Left lobe of liver (tissue), 2 donors: ENCODE data around the gene ATF1. TPM values are rescaled to one million over a fixed set of nuclear protein-coding genes. Genes with fewer than 3 reads are reported as not detected.

Source experiments
- ATAC-seq: fragments of 200-7000 bp; cut with Tn5 transposase; one replicate; pipeline ENCODE4 v1.9.1; 2020; ENCODE audit warnings: mild to moderate bottlenecking, moderate library complexity
- DNase-seq: peaks from one replicate; pipeline ENCODE4 v3.0.0-alpha.2; 2020; ENCODE audit warnings: low spot score
- total RNA-seq: library from RNA; stranded (reverse); gene quantifications from one replicate; pipeline ENCODE4 v1.2.1, GENCODE V29; 2021
- donor health status: DM: no; HTN: no; CAD: no; lungs with moderate emphysema.
- donor health status: DM: no; HTN: yes; CAD: no.

ATF1 gene
- total RNA-seq, result 13.6 TPM

- ATAC-seq, result peak; percentile 82
Observed at GRCh38 chr12:50763639-50764285, at the start of gene ATF1. TSS of gene ATF1 (plus strand) at chr12:50764101. CDS start at chr12:50780146, 16,045 bp downstream.

DNA sequence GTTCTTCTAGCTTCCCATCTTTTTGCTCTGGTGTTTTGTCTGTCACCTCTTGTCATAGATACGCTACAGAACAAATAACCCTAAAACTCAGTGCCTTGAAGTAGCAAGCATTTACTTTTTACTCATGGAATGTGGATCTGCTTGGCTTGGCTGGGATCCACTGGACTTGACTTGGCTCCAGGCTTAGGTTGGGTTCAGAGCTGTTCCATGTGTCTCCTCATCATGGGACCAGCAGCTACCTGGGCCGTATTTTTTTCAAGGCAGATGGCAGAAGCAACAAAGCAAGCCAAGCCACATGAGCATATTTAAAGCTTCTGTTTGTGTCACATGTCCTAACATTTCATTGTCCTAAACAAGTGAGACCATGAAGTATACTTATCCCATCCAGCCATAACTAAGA is 48.7 kb upstream of the ATF1 start:
- DNase-seq (peak; percentile 62), ATAC-seq (peak; percentile 84)

More at GRCh38 chr12:50763639-50764285, at the start of gene ATF1:
- peak; percentile 94 for DNase-seq

- ATAC-seq (no peak), DNase-seq (no peak)
Observed at GRCh38 chr12:50718760-50719159, 45.1 kb upstream of the ATF1 start.

DNA sequence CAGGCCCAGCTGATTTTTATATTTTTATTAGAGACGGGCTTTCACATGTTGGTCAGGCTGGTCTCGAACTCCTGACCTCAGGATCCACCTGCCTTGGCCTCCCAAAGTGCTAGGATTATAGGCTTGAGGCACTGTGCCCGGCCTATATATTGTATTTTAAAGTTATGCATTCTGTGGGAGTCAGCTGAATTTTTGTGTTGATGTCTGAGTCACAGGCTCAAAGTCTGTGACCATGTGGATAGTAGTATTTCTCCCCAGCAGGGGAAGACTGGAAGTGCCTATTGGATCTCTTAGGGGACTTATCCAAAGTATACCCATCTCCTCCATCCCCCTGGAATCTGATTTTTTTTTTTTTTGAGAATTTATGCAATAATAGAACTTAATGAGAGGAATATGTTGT is 43.8 kb upstream of the ATF1 start:
- DNase-seq (no peak), ATAC-seq (no peak)

DNA sequence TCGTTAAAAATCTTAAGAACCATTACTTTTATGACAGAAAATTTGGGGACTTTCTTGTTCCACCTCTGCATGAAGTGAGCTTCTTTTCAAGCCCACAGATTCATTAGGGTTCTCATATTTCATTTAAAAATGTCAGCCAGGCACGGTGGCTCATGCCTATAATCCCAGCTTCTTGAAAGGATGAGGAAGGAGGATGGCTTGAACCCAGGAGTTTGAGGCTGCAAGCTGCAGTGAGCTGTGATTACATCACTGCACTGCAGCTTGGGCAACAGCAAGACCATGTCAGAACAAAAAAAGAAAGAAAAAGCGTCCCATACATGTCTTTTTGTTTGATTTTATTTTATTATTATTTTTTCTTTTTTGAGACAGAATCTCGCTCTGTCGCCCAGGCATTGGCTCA is 43.4 kb upstream of the ATF1 start:
- ATAC-seq, result no peak
- no peak for DNase-seq

DNA sequence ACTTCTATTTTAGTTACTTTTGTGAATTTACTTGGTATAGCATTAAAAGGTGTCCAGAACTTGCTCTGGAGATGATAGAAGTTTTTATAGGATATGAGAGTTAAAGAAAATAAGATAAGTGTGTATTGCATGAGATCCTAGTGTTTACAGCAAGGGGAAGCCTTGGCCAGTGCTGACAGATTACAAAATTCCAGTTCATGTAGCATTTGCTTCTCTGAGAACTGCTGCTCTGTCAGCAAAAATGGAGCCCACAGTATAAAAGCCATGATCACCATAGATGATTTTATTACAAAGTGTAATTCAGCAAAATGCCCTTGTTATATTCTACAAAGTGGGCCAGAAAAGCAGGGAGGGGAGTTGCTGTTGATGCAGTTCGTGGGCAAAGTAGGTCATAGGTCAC is 40.0 kb upstream of the ATF1 start:
- peak; percentile 77 for ATAC-seq

DNA sequence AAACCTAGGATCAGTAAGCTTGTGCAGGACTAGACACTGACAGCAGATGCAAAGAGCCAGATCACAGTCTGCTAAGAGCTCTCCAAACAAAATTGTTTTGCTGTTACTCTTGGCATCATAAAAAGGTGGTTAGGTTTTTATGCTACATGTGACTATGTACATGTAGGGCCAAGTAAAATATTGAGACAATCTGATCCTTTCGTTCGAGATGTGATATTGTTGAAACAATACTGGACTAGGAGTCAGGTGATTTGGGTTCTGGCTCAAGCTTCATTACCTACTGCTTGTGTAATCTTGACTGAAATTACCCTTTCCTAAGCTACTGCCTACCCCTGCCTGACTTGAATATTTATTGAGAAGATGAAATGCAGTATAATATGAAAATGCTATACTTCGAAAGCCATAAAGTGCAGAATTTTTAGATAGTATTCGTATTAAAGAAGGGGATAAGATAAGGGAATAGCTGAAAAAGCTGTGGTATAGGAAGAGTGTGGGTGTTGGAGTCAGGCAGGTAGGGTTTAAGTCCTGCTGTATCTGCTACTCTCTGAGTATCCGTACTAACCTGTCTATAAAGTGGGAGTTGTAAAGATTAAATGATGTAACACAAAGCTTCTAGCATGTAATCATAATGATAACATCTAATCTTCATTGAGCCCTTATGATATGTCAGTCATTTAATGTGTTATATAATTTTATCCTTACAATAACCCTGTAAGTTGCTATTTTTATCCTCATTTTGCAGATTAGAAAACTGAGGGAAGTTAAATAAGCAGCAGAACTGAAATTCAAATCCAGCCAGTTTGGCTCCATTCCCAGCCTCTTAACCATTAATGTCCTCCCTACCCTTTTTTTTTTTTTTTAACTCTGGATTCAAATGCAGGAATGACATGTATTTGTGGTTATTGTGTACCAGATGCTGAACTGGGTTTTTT is 38.6 kb upstream of the ATF1 start:
- no peak for DNase-seq
- peak; percentile 73 for ATAC-seq

More for the DNA sequence above, 40.0 kb upstream of the ATF1 start:
- no peak for DNase-seq

DNA sequence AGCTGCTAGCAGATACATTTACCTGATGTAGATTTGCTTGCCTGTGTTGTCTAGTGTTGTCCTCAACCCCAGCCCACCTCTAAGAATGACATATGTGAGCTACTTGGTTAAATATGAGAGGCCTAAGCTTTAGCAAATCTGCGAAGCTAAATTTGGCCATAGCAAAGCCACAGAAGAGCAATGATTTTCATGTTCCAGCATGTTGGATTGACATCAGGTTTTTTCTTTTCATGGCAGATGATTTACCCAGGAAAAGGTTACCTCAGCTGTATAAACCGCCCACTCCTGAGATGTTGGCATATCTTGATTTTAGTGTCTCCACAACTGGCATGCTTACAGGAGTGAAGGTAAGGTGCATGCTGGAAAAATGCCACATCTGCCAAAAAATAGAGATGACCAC is 36.4 kb upstream of the ATF1 start:
- ATAC-seq, result no peak
- no peak for DNase-seq

DNA sequence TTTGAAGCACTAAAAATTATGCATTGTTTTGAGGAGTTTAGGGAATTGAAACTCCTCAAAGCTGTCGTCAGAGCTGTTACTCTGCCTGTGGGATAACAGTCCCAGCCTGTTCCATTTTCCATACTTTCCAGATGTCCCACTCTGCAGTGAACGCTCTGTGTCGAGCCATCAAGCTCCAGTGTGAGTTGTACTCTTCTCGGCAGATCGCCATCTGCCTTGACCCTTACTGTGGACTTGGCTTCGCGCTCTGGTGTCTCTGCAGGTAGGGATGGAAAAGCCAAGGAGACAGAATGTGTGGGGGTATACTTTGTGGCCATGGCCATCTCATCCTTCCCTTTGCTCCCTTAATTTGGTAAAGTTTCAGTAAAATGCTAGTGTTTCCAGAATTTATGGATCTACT is 35.5 kb upstream of the ATF1 start:
- no peak for DNase-seq
- ATAC-seq, result no peak

GRCh38 chr12:50728841-50729240 is 35.1 kb upstream of the ATF1 start:
- ATAC-seq (no peak), DNase-seq (no peak)

GRCh38 chr12:50732591-50732990 is 31.3 kb upstream of the ATF1 start:
- ATAC-seq, result no peak
- no peak for DNase-seq

DNA sequence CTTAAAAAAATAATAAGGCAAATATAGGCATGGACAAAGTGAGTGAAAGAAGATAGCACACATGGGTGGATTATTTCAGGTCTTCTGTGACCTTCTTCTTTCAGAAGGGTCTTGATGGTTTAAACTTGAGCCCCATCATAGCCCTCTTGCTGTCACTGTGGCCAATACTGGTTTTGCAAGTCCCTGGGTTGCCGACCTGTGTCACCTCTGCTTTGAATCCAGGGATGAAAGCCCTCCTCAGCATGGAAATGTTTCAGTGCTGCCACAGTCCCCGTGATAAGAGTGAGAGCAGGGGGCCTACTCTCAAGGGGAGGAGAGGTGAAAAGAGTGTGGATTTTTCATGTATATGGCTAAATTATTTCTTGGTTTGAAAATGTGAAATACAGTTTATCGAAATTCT is 30.2 kb upstream of the ATF1 start:
- DNase-seq, result no peak
- ATAC-seq, result no peak

DNA sequence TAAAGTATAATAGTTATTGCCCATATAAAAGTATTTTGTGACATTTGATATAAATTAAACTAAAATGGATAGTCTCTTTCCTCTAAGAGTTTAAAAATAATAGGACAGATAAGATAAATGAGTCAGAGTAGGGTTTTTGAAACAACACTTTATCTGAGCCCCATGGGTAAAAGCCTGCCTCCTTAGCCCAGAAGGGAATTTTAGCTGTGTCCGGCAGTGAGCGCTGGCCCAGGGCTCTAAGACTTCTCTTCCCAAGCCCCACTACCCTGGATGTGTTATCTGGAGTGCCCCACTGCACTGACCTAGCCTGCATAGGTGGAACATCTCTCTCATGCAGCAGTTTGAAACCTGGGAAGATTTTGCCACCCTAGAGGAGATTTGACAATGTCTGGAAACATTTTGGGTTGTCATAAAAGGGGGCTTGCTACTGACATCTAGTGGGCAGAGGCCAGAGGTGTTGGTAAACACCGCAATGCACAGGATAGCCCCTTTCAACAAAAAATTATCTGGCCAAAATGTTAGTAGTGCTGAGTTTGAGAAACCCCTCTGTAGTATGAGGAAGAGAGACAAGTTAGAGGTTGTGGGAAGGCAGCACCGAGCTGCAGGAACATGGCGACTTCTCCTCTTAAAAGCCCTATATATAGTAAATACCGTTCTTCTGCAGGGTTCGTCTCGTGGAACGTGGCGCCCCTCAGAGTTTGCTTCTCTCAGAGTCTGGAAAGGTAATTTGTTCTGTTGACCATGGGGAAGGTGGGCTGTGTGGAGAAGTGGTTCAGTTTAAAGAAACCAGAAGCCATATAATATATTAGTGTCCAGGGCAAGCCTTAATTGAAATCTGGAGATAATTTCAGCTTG is 29.3 kb upstream of the ATF1 start:
- ATAC-seq (peak; percentile 74), DNase-seq (no peak)

DNA sequence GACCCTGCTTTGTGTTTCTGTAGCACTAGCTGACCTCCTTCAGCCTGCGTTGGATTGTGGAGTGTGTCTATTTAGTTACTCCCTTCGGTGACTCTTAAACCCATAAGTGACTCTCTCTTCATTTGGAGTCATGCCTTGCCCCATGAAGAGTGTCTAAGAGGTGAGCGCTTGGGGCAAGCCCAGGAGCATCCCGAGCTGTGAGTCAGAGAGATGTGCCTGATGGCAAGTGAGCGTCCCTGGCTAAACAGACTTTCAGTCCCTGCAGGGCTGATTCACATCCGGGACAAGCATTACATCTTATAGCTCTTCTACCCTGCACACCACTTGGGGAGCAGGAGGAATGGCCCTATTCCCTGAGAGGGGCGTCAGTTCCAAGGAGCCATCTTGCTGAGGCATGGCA is 24.3 kb upstream of the ATF1 start:
- no peak for ATAC-seq

GRCh38 chr12:50740307-50740706 is 23.6 kb upstream of the ATF1 start:
- peak; percentile 19 for DNase-seq
- no peak for ATAC-seq

More for the DNA sequence above, 24.3 kb upstream of the ATF1 start:
- peak; percentile 33 for DNase-seq

- DNase-seq (peak; percentile 32), ATAC-seq (no peak)
Observed at GRCh38 chr12:50742776-50743175, 21.1 kb upstream of the ATF1 start.

DNA sequence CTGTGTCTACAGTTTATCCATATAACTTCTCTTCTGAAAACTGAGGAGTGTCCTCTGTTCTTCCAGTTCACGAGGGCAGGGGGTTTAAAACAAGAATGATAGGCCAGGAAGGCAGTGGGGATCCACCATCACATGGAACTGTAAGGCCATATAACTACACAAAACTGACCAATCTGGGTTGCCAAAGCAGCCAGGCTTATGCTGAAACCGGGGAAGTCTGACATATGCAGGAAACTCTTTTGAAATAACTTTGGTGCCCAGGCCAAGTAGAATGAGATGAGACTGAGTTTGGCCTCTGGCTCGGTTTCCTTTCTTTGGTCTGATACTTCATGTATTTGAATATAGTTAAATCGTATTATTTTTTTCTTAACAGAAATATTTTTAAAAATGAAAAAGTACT is 18.0 kb upstream of the ATF1 start:
- ATAC-seq, result peak; percentile 20
- DNase-seq, result peak; percentile 29

GRCh38 chr12:50746431-50746830 is 17.5 kb upstream of the ATF1 start:
- no peak for ATAC-seq

GRCh38 chr12:50747817-50748216 is 16.1 kb upstream of the ATF1 start:
- no peak for DNase-seq
- no peak for ATAC-seq

More at GRCh38 chr12:50746431-50746830, 17.5 kb upstream of the ATF1 start:
- no peak for DNase-seq

- DNase-seq (no peak), ATAC-seq (no peak)
Observed at GRCh38 chr12:50749459-50749882, 14.4 kb upstream of the ATF1 start.

GRCh38 chr12:50750366-50750765 is 13.5 kb upstream of the ATF1 start:
- ATAC-seq, result peak; percentile 33
- DNase-seq, result no peak
